K562 (cell line): ENCODE measurements around the gene TRIM4. TPM values are rescaled to one million over a fixed set of nuclear protein-coding genes. Genes with fewer than 3 reads are reported as not detected.
A peak's percentile ranks its signal among the peaks of the same experiment; 100 is the strongest.

ENCODE experiments used
- CBX1 ChIP-seq: sonication (generic); IDR thresholded peaks from 2 replicates; pipeline ENCODE4 v1.6.1; 2016; ENCODE audit warnings: antibody characterized with exemption, low read depth, mild to moderate bottlenecking
- DIDO1 ChIP-seq: fragments of 450-650 bp; IDR thresholded peaks from 2 replicates; pipeline ENCODE4 v1.6.1; 2016; ENCODE audit warnings: low read depth, missing biosample characterization, missing genetic modification characterization
- HNRNPUL1 ChIP-seq: fragments of 200-400 bp; formaldehyde crosslinking; IDR thresholded peaks from 2 replicates; pipeline ENCODE4 v1.6.1; 2017; ENCODE audit warnings: low read length
- KAT2B ChIP-seq: IDR thresholded peaks from one replicate; pipeline ENCODE4 v1.6.1; 2012; ENCODE audit warnings: low read depth, mild to moderate bottlenecking, control low read depth, inconsistent platforms, low read length, moderate library complexity
- KHSRP ChIP-seq: fragments of 450-650 bp; IDR thresholded peaks from 2 replicates; pipeline ENCODE4 v1.6.1; 2017
- MAFG ChIP-seq: fragments of 450-650 bp; conservative IDR thresholded peaks from 2 replicates; pipeline ENCODE4 v1.6.1; 2016; ENCODE audit warnings: missing genetic modification characterization, missing compliant biosample characterization
- MTA1 ChIP-seq: fragments of 450-650 bp; IDR thresholded peaks from 2 replicates; pipeline ENCODE4 v1.6.1; 2017; ENCODE audit warnings: borderline replicate concordance
- SUPT5H ChIP-seq: fragments of 450-650 bp; IDR thresholded peaks from 2 replicates; pipeline ENCODE4 v1.6.1; 2016
- TCF7 ChIP-seq: sonication (generic); IDR thresholded peaks from 2 replicates; pipeline ENCODE4 v1.6.1; 2016; ENCODE audit warnings: antibody characterized with exemption, borderline replicate concordance
- polyA plus RNA-seq, 8 experiments: library from polyadenylated mRNA; depleted of rRNA in 4 of 8; stranded (reverse) in 5 of 8; unstranded in 3 of 8; fragments of >200 nt; fragmentation: Nextera tagmentation in 2 of 8; fragmentation: Illumina TruSeq in 1 of 8; extraction: Ambion mirVana in 2 of 8; extraction: Trizol in 1 of 8; gene quantifications; 2 replicates each; pipeline versions ENCODE4 v1.2.1 to v1.2.3, GENCODE V29; 2011 to 2014; ENCODE audit warnings: inconsistent platforms in 1 of 8, missing spikeins in 1 of 8
- total RNA-seq, 7 experiments: library from RNA; depleted of rRNA in 6 of 7; stranded (reverse); fragments of >200 nt in 6 of 7; fragmentation: Illumina TruSeq in 2 of 7; extraction: Trizol in 2 of 7; gene quantifications; 2 replicates each; pipeline versions ENCODE4 v1.2.1 to v1.2.3, GENCODE V29; 2011 to 2021; ENCODE audit warnings: low replicate concordance in 1 of 7
- TF ChIP-seq, protein P1 (sequence below), 2 experiments: fragments of 450-650 bp in 1 of 2; sonication (generic) in 1 of 2; formaldehyde crosslinking in 1 of 2; IDR thresholded peaks; 2 replicates each; pipeline versions ENCODE4 v1.7.1 to v1.9.0; 2016 to 2022; ENCODE audit warnings: inconsistent platforms in 1 of 2, mild to moderate bottlenecking in 1 of 2, missing genetic modification reagents in 1 of 2
- TF ChIP-seq, protein P2 (sequence below): fragments of 250-450 bp; sonication (Bioruptor Pico); IDR thresholded peaks from 2 replicates; pipeline ENCODE4 v1.8.0; 2022; ENCODE audit warnings: moderate library complexity, mild to moderate bottlenecking, inconsistent platforms
- TF ChIP-seq, protein P3 (sequence below): sonication (generic); formaldehyde crosslinking; IDR thresholded peaks from 2 replicates; pipeline ENCODE4 v1.9.0; 2022; ENCODE audit warnings: mild to moderate bottlenecking, missing genetic modification reagents
- TF ChIP-seq, protein P4 (sequence below): fragments of 450-650 bp; IDR thresholded peaks from 2 replicates; pipeline ENCODE4 v1.6.1; 2018; ENCODE audit warnings: mild to moderate bottlenecking, low read depth; ENCODE audit not compliant: partially characterized antibody
- TF ChIP-seq, protein P5 (sequence below): fragments of 250-450 bp; sonication (Bioruptor Pico); IDR thresholded peaks from 2 replicates; pipeline ENCODE4 v1.5.0; 2021

TRIM4 gene
- total and polyA plus RNA-seq, 9 of the 15 experiments (the other 6 are each of a cell fraction or from before 2014, with no cell fraction given): 6.2 to 28.3 (median 22.4) TPM

DNA sequence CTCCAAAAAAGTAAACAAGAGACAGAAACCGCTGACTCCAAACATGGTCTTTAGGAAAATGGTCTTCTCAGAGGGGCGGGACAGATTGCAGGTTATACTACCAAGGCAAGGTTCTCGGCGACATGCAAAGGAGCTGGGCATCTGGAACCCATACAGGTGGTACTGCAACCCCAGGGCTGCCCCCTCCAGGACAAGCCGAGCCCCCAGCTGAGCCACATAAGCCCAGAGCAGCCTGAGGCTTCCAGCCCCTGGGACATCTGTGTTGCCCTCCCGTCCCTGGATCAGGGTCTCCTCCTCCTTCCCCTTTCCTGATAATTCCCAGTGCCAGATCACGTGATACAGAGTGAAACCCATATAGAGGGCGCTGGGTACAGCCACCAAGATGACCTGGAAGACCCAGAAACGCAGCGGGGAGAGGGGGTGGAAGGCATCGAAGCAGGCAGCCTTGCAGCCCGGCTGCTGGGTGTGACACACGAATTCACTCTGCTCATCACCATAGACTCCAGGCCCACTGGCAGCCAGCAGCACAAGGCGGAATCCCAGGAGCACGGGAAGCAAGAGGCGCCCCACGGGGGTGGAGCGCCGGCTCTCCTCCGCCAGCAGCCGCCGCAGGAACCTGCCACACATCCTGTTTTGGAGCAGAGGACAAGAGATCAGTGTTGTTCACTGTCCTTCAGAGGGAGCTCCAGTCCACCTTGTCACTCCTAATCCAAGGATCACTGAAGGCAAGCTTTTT lies 9.8 kb upstream of the TRIM4 start, which contains the start of gene GJC3 (continued):
- TF ChIP-seq, protein P1, sequence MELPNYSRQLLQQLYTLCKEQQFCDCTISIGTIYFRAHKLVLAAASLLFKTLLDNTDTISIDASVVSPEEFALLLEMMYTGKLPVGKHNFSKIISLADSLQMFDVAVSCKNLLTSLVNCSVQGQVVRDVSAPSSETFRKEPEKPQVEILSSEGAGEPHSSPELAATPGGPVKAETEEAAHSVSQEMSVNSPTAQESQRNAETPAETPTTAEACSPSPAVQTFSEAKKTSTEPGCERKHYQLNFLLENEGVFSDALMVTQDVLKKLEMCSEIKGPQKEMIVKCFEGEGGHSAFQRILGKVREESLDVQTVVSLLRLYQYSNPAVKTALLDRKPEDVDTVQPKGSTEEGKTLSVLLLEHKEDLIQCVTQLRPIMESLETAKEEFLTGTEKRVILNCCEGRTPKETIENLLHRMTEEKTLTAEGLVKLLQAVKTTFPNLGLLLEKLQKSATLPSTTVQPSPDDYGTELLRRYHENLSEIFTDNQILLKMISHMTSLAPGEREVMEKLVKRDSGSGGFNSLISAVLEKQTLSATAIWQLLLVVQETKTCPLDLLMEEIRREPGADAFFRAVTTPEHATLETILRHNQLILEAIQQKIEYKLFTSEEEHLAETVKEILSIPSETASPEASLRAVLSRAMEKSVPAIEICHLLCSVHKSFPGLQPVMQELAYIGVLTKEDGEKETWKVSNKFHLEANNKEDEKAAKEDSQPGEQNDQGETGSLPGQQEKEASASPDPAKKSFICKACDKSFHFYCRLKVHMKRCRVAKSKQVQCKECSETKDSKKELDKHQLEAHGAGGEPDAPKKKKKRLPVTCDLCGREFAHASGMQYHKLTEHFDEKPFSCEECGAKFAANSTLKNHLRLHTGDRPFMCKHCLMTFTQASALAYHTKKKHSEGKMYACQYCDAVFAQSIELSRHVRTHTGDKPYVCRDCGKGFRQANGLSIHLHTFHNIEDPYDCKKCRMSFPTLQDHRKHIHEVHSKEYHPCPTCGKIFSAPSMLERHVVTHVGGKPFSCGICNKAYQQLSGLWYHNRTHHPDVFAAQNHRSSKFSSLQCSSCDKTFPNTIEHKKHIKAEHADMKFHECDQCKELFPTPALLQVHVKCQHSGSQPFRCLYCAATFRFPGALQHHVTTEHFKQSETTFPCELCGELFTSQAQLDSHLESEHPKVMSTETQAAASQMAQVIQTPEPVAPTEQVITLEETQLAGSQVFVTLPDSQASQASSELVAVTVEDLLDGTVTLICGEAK (IDR thresholded peaks at IDR 0.05): peak; percentile 57
- TF ChIP-seq, protein P1 (CRISPR knock-in tag; IDR thresholded peaks at IDR 0.05): no peak
- TF ChIP-seq HNRNPUL1 (no peak), KAT2B (no peak), TCF7 (no peak), KHSRP (no peak), DIDO1 (tag) (no peak), MTA1 (no peak), SUPT5H (no peak), CBX1 (no peak), MAFG (no peak)
- TF ChIP-seq, protein P2, sequence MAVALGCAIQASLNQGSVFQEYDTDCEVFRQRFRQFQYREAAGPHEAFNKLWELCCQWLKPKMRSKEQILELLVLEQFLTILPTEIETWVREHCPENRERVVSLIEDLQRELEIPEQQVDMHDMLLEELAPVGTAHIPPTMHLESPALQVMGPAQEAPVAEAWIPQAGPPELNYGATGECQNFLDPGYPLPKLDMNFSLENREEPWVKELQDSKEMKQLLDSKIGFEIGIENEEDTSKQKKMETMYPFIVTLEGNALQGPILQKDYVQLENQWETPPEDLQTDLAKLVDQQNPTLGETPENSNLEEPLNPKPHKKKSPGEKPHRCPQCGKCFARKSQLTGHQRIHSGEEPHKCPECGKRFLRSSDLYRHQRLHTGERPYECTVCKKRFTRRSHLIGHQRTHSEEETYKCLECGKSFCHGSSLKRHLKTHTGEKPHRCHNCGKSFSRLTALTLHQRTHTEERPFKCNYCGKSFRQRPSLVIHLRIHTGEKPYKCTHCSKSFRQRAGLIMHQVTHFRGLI (CRISPR knock-in tag): no peak
- TF ChIP-seq, protein P3, sequence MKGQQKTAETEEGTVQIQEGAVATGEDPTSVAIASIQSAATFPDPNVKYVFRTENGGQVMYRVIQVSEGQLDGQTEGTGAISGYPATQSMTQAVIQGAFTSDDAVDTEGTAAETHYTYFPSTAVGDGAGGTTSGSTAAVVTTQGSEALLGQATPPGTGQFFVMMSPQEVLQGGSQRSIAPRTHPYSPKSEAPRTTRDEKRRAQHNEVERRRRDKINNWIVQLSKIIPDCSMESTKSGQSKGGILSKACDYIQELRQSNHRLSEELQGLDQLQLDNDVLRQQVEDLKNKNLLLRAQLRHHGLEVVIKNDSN (CRISPR knock-in tag): peak; percentile 42; the same call in 1 of the 2 replicates
- TF ChIP-seq, protein P4, sequence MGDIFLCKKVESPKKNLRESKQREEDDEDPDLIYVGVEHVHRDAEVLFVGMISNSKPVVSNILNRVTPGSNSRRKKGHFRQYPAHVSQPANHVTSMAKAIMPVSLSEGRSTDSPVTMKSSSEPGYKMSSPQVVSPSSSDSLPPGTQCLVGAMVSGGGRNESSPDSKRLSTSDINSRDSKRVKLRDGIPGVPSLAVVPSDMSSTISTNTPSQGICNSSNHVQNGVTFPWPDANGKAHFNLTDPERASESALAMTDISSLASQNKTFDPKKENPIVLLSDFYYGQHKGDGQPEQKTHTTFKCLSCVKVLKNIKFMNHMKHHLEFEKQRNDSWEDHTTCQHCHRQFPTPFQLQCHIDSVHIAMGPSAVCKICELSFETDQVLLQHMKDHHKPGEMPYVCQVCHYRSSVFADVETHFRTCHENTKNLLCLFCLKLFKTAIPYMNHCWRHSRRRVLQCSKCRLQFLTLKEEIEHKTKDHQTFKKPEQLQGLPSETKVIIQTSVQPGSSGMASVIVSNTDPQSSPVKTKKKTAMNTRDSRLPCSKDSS: no peak
- TF ChIP-seq, protein P5, sequence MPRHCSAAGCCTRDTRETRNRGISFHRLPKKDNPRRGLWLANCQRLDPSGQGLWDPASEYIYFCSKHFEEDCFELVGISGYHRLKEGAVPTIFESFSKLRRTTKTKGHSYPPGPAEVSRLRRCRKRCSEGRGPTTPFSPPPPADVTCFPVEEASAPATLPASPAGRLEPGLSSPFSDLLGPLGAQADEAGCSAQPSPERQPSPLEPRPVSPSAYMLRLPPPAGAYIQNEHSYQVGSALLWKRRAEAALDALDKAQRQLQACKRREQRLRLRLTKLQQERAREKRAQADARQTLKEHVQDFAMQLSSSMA: peak; percentile 77; the same call in 1 of the 2 replicates
